Mesenchymal stem cell (in vitro differentiated cells and primary cell): ENCODE results near the gene MAN1C1.

Experiments used
- DNase-seq: peaks from one replicate; pipeline ENCODE4 v3.0.0-alpha.2; 2013
- H2AFZ ChIP-seq: one replicate; pipeline ENCODE4 v1.6.1; 2013; ENCODE audit warnings: low read depth, mild to moderate bottlenecking, control low read depth, inconsistent platforms, low read length, moderate library complexity
- H2AK5ac ChIP-seq: 2 replicates; pipeline ENCODE4 v1.6.1; 2013; ENCODE audit warnings: low read length, moderate library complexity, mild to moderate bottlenecking, inconsistent platforms; ENCODE audit not compliant: severe bottlenecking
- H2BK120ac ChIP-seq: one replicate; pipeline ENCODE4 v1.6.1; 2013; ENCODE audit warnings: low read depth, mild to moderate bottlenecking, inconsistent platforms, low read length, moderate library complexity
- H2BK12ac ChIP-seq, 2 experiments: one replicate each; pipeline ENCODE4 v1.6.1; 2013; ENCODE audit warnings: inconsistent platforms in 2 of 2, low read length in 2 of 2, mild to moderate bottlenecking in 2 of 2, moderate library complexity in 2 of 2, control low read depth in 1 of 2
- H2BK15ac ChIP-seq: one replicate; pipeline ENCODE4 v1.6.1; 2013; ENCODE audit warnings: mild to moderate bottlenecking, low read depth, inconsistent platforms; ENCODE audit not compliant: poor library complexity, severe bottlenecking
- H2BK5ac ChIP-seq: 2 replicates; pipeline ENCODE4 v1.6.1; 2013; ENCODE audit warnings: low read depth, mild to moderate bottlenecking, low read length, control low read depth, inconsistent platforms; ENCODE audit not compliant: poor library complexity, severe bottlenecking
- H3K14ac ChIP-seq, 2 experiments: one replicate each; pipeline ENCODE4 v1.6.1; 2013; ENCODE audit warnings: inconsistent platforms in 2 of 2, low read length in 2 of 2, control low read depth in 1 of 2, mild to moderate bottlenecking in 1 of 2, moderate library complexity in 1 of 2
- H3K18ac ChIP-seq, 2 experiments: one replicate each; pipeline ENCODE4 v1.6.1; 2013; ENCODE audit warnings: inconsistent platforms in 2 of 2, low read length in 2 of 2, control low read depth in 1 of 2, low read depth in 1 of 2, mild to moderate bottlenecking in 1 of 2
- H3K23ac ChIP-seq, 2 experiments: one replicate each; pipeline ENCODE4 v1.6.1; 2013; ENCODE audit warnings: inconsistent platforms in 2 of 2, low read length in 2 of 2, mild to moderate bottlenecking in 2 of 2, moderate library complexity in 2 of 2, control low read depth in 1 of 2
- H3K27ac ChIP-seq: 2 replicates; pipeline ENCODE4 v1.5.1; 2013; ENCODE audit warnings: mild to moderate bottlenecking, moderate library complexity, low read length, control low read depth, inconsistent platforms; ENCODE audit not compliant: poor library complexity, severe bottlenecking
- H3K27me3 ChIP-seq, 2 experiments: 2 replicates each; pipeline versions ENCODE4 v1.6.1 to v1.7.0; 2013; ENCODE audit warnings: low read length in 2 of 2, mild to moderate bottlenecking in 2 of 2, moderate library complexity in 2 of 2, control low read depth in 1 of 2, inconsistent platforms in 1 of 2; ENCODE audit not compliant: control insufficient read depth in 1 of 2, insufficient read depth in 1 of 2
- H3K36me3 ChIP-seq, 2 experiments: 2 replicates each; pipeline versions ENCODE4 v1.6.1 to v1.7.0; 2013; ENCODE audit warnings: low read length in 2 of 2, control low read depth in 1 of 2, inconsistent platforms in 1 of 2, low read depth in 1 of 2, mild to moderate bottlenecking in 1 of 2; ENCODE audit not compliant: insufficient read depth in 2 of 2, control insufficient read depth in 1 of 2
- H3K4ac ChIP-seq, 2 experiments: one replicate each; pipeline ENCODE4 v1.6.1; 2013; ENCODE audit warnings: inconsistent platforms in 2 of 2, low read length in 2 of 2, mild to moderate bottlenecking in 2 of 2, moderate library complexity in 2 of 2, control low read depth in 1 of 2, low read depth in 1 of 2
- H3K4me1 ChIP-seq: 2 replicates; pipeline ENCODE4 v1.6.1; 2013; ENCODE audit warnings: low read depth, low read length, control low read depth; ENCODE audit not compliant: control insufficient read depth, insufficient read depth
- H3K4me2 ChIP-seq: 2 replicates; pipeline ENCODE4 v1.6.1; 2013; ENCODE audit warnings: low read length, mild to moderate bottlenecking, inconsistent platforms; ENCODE audit not compliant: poor library complexity, severe bottlenecking
- H3K4me3 ChIP-seq, 2 experiments: 2 replicates each; pipeline versions ENCODE4 v1.5.1 to v1.7.0; 2013; ENCODE audit warnings: low read length in 2 of 2, mild to moderate bottlenecking in 2 of 2, control low read depth in 1 of 2, low read depth in 1 of 2; ENCODE audit not compliant: insufficient read depth in 1 of 2
- H3K79me1 ChIP-seq: replicated peaks from 2 replicates; pipeline ENCODE4 v1.6.1; 2013; ENCODE audit warnings: mild to moderate bottlenecking, control low read depth, low read length, inconsistent platforms; ENCODE audit not compliant: poor library complexity, severe bottlenecking
- H3K9ac ChIP-seq: 2 replicates; pipeline ENCODE4 v1.7.0; 2013; ENCODE audit warnings: mild to moderate bottlenecking, low read length, moderate library complexity
- H3K9me3 ChIP-seq: 2 replicates; pipeline ENCODE4 v1.7.0; 2013; ENCODE audit warnings: mild to moderate bottlenecking, low read length; ENCODE audit not compliant: control insufficient read depth
- H4K8ac ChIP-seq: one replicate; pipeline ENCODE4 v1.6.1; 2013; ENCODE audit warnings: inconsistent platforms, mild to moderate bottlenecking, low read length, moderate library complexity
- H4K91ac ChIP-seq: one replicate; pipeline ENCODE4 v1.6.1; 2013; ENCODE audit warnings: mild to moderate bottlenecking, low read length, inconsistent platforms
- WGBS: methylation state at CpG from one replicate; pipeline ENCODE4 v1.1.7; 2013; ENCODE audit warnings: mixed read lengths; 5-methylcytosine and 5-hydroxymethylcytosine counted together

Gene MAN1C1

DNA sequence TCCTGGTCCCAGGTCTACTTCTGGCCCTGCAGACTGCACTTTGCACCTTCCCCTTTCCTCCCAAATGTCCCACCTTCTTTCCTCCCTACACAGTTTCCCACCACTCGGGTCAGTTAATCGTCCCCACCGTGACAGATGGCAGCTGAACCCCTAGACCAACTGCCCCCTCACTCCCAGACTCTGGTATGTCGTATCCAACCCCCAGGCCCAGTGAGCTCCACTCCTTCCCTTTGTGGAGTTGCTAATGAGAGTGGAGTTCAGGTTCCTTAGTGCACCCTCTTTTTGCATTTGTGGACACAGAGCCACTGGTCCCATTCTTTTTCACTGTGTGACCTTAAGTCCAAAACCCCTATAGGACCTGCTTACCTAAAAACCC lies 1.8 kb downstream of the MAN1C1 start:
- Histone ChIP-seq H2AFZ (no peak overlapping the region), H4K8ac (peak overlapping the region; percentile 29), H3K23ac (no peak overlapping the region), H3K79me1 (no peaks in the 10 kb centered on the region), H3K27ac (no peak overlapping the region), H3K4me1 (peaks cover 24% of the 10 kb centered on the region), H3K18ac (no peak overlapping the region), H3K36me3 (peaks cover 0 to 4% of the 10 kb centered on the region in 2 experiments), H2AK5ac (no peak overlapping the region), H3K9ac (peak overlapping the region; percentile 82), H3K9me3 (no peaks in the 10 kb centered on the region), H4K91ac (no peak overlapping the region), H2BK15ac (no peak overlapping the region), H2BK12ac (peak overlapping the region in 1 of 2 experiments; percentile 6), H3K4me3 (peak overlapping the region; percentile 58 to 81), H3K4ac (no peak overlapping the region), H3K4me2 (no peak overlapping the region), H2BK120ac (no peak overlapping the region), H3K14ac (no peak overlapping the region), H2BK5ac (no peak overlapping the region), H3K27me3 (peaks cover 7 to 69% of the 10 kb centered on the region in 2 experiments)
- 41% methylated on average over 4 of the region's 4 CpGs for WGBS
- DNase-seq = no peak

- WGBS = 29% methylated on average over 10 of the region's 11 CpGs
Observed at GRCh38 chr1:25619101-25619890, 2.7 kb downstream of the MAN1C1 start.

DNA sequence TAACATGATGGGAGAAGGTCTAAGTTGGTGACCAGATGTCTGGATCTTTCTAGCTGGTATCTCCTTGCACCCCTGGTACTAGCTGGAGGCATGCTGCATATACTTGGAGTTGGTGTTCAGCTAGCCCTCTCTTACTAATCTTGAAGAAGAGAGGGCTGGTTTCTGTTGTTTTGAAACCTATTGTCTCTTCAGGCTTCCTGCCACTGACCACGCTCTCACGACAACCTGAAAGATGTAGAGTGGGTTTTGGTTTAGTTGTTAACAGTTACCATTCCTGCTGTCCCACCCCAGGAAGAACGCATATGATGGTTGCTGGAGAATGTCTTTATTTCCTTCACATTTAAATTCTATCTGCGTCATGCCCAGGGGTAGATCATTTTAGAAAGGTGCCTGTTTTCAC lies 3.6 kb downstream of the MAN1C1 start:
- peaks cover 0 to 62% of the 10 kb centered on the region in 2 experiments for H3K27me3 ChIP-seq
- peak overlapping the region; percentile 82 for H3K9ac ChIP-seq
- H2BK12ac ChIP-seq = no peak overlapping the region
- no peak for DNase-seq
- peak overlapping the region in 1 of 2 experiments; percentile 81 for H3K4me3 ChIP-seq
- H3K14ac ChIP-seq = no peak overlapping the region
- 100% methylated on average over 3 of the region's 4 CpGs for WGBS
- peaks cover 0 to 5% of the 10 kb centered on the region in 2 experiments for H3K36me3 ChIP-seq
- no peak overlapping the region for H2AFZ ChIP-seq
- no peak overlapping the region for H3K4ac ChIP-seq
- no peak overlapping the region for H3K4me2 ChIP-seq
- H4K8ac ChIP-seq = no peak overlapping the region
- H3K27ac ChIP-seq = no peak overlapping the region
- no peak overlapping the region for H2BK120ac ChIP-seq
- no peaks in the 10 kb centered on the region for H3K9me3 ChIP-seq
- H2BK5ac ChIP-seq = no peak overlapping the region
- peaks cover 24% of the 10 kb centered on the region for H3K4me1 ChIP-seq
- no peak overlapping the region for H4K91ac ChIP-seq
- no peaks in the 10 kb centered on the region for H3K79me1 ChIP-seq
- H2AK5ac ChIP-seq = no peak overlapping the region
- no peak overlapping the region for H3K18ac ChIP-seq
- no peak overlapping the region for H2BK15ac ChIP-seq
- H3K23ac ChIP-seq = no peak overlapping the region

More at GRCh38 chr1:25619101-25619890, 2.7 kb downstream of the MAN1C1 start:
- Histone ChIP-seq H3K14ac (no peak overlapping the region), H3K4me3 (peak overlapping the region in 1 of 2 experiments; percentile 81), H2AFZ (no peak overlapping the region), H3K36me3 (peaks cover 0 to 4% of the 10 kb centered on the region in 2 experiments), H4K91ac (no peak overlapping the region), H3K4ac (no peak overlapping the region), H3K9me3 (no peaks in the 10 kb centered on the region), H4K8ac (peak overlapping the region; percentile 36), H2BK12ac (no peak overlapping the region), H3K79me1 (no peaks in the 10 kb centered on the region), H3K4me1 (peaks cover 24% of the 10 kb centered on the region), H3K23ac (no peak overlapping the region), H2BK120ac (no peak overlapping the region), H3K4me2 (no peak overlapping the region), H2BK15ac (no peak overlapping the region), H3K18ac (no peak overlapping the region), H3K27me3 (peaks cover 5 to 69% of the 10 kb centered on the region in 2 experiments), H2BK5ac (no peak overlapping the region), H3K9ac (peak overlapping the region; percentile 82), H3K27ac (no peak overlapping the region), H2AK5ac (no peak overlapping the region)
- peak; percentile 45 for DNase-seq

DNA sequence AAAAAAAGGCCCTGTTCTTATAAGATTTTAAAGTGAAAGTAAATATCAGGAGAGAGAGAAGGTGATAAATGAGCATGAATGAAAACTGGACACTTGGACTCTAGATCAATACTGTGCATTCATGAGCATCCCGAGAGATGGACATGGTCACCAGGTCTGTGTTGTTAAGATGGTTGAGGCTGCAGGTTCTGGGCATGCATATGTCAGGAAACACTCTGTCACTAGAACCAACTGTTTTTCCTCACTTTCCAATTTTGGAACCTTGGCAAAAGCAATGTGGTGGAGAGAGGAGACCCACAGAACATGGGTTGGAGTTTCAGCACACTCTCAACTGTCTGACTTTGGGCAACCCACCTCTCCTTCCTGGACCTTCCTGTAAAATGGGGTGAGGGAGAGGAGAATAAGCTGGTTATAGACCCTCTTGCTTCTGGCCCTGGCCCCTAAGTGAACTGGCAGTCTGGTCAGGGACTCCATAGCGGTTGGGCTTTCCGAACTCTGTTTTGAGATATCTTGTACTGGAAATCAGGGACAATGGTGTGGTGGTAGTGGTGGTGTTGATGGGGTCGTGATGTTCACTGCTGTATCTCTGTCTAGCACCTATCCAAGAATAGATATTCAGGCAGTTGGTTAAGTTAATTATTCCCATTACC lies 4.2 kb downstream of the MAN1C1 start:
- no peak overlapping the region for H2BK120ac ChIP-seq
- no peak overlapping the region for H4K91ac ChIP-seq
- no peak overlapping the region for H3K4ac ChIP-seq
- no peak overlapping the region for H2AK5ac ChIP-seq
- no peak overlapping the region for H2BK5ac ChIP-seq
- H2BK12ac ChIP-seq = no peak overlapping the region
- H3K4me2 ChIP-seq = no peak overlapping the region
- no peak overlapping the region for H3K14ac ChIP-seq
- peak overlapping the region; percentile 82 for H3K9ac ChIP-seq
- H2BK15ac ChIP-seq = no peak overlapping the region
- no peak overlapping the region for H2AFZ ChIP-seq
- H3K27ac ChIP-seq = no peak overlapping the region
- peaks cover 0 to 62% of the 10 kb centered on the region in 2 experiments for H3K27me3 ChIP-seq
- peaks cover 23% of the 10 kb centered on the region for H3K4me1 ChIP-seq
- H3K23ac ChIP-seq = no peak overlapping the region
- H3K18ac ChIP-seq = no peak overlapping the region
- H3K36me3 ChIP-seq = peaks cover 0 to 8% of the 10 kb centered on the region in 2 experiments
- DNase-seq = no peak
- peak overlapping the region in 1 of 2 experiments; percentile 81 for H3K4me3 ChIP-seq
- H3K79me1 ChIP-seq = no peaks in the 10 kb centered on the region
- 100% methylated on average over 3 of the region's 4 CpGs for WGBS
- no peak overlapping the region for H4K8ac ChIP-seq
- H3K9me3 ChIP-seq = no peaks in the 10 kb centered on the region
